Measurements from ENCODE around the gene UROC1.
A peak's percentile ranks its signal among the peaks of the same experiment; 100 is the strongest.

Gene UROC1

GRCh38 chr3:126486360-126486847, 31.2 kb downstream of the UROC1 start:
- H3K4me1 ChIP-seq (ENCODE audit: low read length), result peaks cover 14% of the 10 kb centered on the region
- no peak for TF ChIP-seq EZH2phosphoT487 (IDR thresholded peaks at IDR 0.05; ENCODE audit: low read length)
- TF ChIP-seq CTCF (IDR thresholded peaks at IDR 0.05; ENCODE audit: low read length), result no peak
- no peak for TF ChIP-seq EZH2 (optimal IDR thresholded peaks at IDR 0.05; ENCODE audit: low read depth, low read length)
- H3K27me3 ChIP-seq (replicated peaks; ENCODE audit: insufficient read depth, low read length), result no peaks in the 10 kb centered on the region
- H2AFZ ChIP-seq (ENCODE audit: low read length), result peak overlapping the region; percentile 83
- H3K79me2 ChIP-seq (ENCODE audit: low read length), result no peaks in the 10 kb centered on the region
- no peaks in the 10 kb centered on the region for H4K20me1 ChIP-seq (ENCODE audit: insufficient read depth, low read length)
- no peaks in the 10 kb centered on the region for H3F3A ChIP-seq (ENCODE audit: insufficient read depth, low read length)
- H3K4me2 ChIP-seq (ENCODE audit: low read depth, low read length), result no peak overlapping the region
- no peak overlapping the region for H3K4me3 ChIP-seq (ENCODE audit: low read length)
- H3K36me3 ChIP-seq (replicated peaks; ENCODE audit: insufficient read depth, low read length), result no peaks in the 10 kb centered on the region
- no peak for DNase-seq
- H3K9me2 ChIP-seq (replicated peaks; ENCODE audit: insufficient read depth, low read length), result no peaks in the 10 kb centered on the region
- H3K27ac ChIP-seq (ENCODE audit: low read length), result no peak overlapping the region
- no peaks in the 10 kb centered on the region for H3K9me3 ChIP-seq (replicated peaks; ENCODE audit: insufficient read depth, low read length)
- no peak overlapping the region for H3K9ac ChIP-seq (ENCODE audit: low read length)

GRCh38 chr3:126485956-126486355, 31.6 kb downstream of the UROC1 start:
- H3K4me1 ChIP-seq (ENCODE audit: low read length), result peaks cover 14% of the 10 kb centered on the region
- no peaks in the 10 kb centered on the region for H3K27me3 ChIP-seq (replicated peaks; ENCODE audit: insufficient read depth, low read length)
- no peak for DNase-seq
- TF ChIP-seq EZH2phosphoT487 (IDR thresholded peaks at IDR 0.05; ENCODE audit: low read length) (no peak), EZH2 (optimal IDR thresholded peaks at IDR 0.05; ENCODE audit: low read depth, low read length) (no peak), CTCF (IDR thresholded peaks at IDR 0.05; ENCODE audit: low read length) (no peak)
- no peaks in the 10 kb centered on the region for H3K9me3 ChIP-seq (replicated peaks; ENCODE audit: insufficient read depth, low read length)
- H3K4me2 ChIP-seq (ENCODE audit: low read depth, low read length), result no peak overlapping the region
- H3K4me3 ChIP-seq (ENCODE audit: low read length), result no peak overlapping the region
- no peaks in the 10 kb centered on the region for H3K36me3 ChIP-seq (replicated peaks; ENCODE audit: insufficient read depth, low read length)
- H3K9ac ChIP-seq (ENCODE audit: low read length), result no peak overlapping the region
- H3K79me2 ChIP-seq (ENCODE audit: low read length), result no peaks in the 10 kb centered on the region
- no peaks in the 10 kb centered on the region for H4K20me1 ChIP-seq (ENCODE audit: insufficient read depth, low read length)
- no peak overlapping the region for H3K27ac ChIP-seq (ENCODE audit: low read length)
- H3F3A ChIP-seq (ENCODE audit: insufficient read depth, low read length), result no peaks in the 10 kb centered on the region
- no peak overlapping the region for H2AFZ ChIP-seq (ENCODE audit: low read length)
- no peaks in the 10 kb centered on the region for H3K9me2 ChIP-seq (replicated peaks; ENCODE audit: insufficient read depth, low read length)

GRCh38 chr3:126485176-126485897, 32.2 kb downstream of the UROC1 start:
- Histone ChIP-seq H3K4me3 (ENCODE audit: low read length) (no peak overlapping the region), H3K4me1 (ENCODE audit: low read length) (peaks cover 14% of the 10 kb centered on the region), H2AFZ (ENCODE audit: low read length) (no peak overlapping the region), H4K20me1 (ENCODE audit: insufficient read depth, low read length) (no peaks in the 10 kb centered on the region), H3K79me2 (ENCODE audit: low read length) (no peaks in the 10 kb centered on the region), H3K27ac (ENCODE audit: low read length) (no peak overlapping the region), H3K27me3 (replicated peaks; ENCODE audit: insufficient read depth, low read length) (no peaks in the 10 kb centered on the region), H3K9me3 (replicated peaks; ENCODE audit: insufficient read depth, low read length) (no peaks in the 10 kb centered on the region), H3K36me3 (replicated peaks; ENCODE audit: insufficient read depth, low read length) (no peaks in the 10 kb centered on the region), H3K4me2 (ENCODE audit: low read depth, low read length) (no peak overlapping the region), H3K9ac (ENCODE audit: low read length) (no peak overlapping the region), H3F3A (ENCODE audit: insufficient read depth, low read length) (no peaks in the 10 kb centered on the region), H3K9me2 (replicated peaks; ENCODE audit: insufficient read depth, low read length) (no peaks in the 10 kb centered on the region)
- no peak for TF ChIP-seq EZH2phosphoT487 (IDR thresholded peaks at IDR 0.05; ENCODE audit: low read length)
- no peak for TF ChIP-seq CTCF (IDR thresholded peaks at IDR 0.05; ENCODE audit: low read length)
- no peak for TF ChIP-seq EZH2 (optimal IDR thresholded peaks at IDR 0.05; ENCODE audit: low read depth, low read length)
- no peak for DNase-seq
